NCI-H460 (cell line): ENCODE results near the gene DERL2. TPM values are rescaled to one million over a fixed set of nuclear protein-coding genes. Genes with fewer than 3 reads are reported as not detected.
A peak's percentile ranks its signal among the peaks of the same experiment; 100 is the strongest.

Experiments used
- DNase-seq: peaks from one replicate; pipeline ENCODE4 v3.0.0-alpha.2; 2016; ENCODE audit warnings: low read depth; ENCODE audit errors: extremely low read depth
- total RNA-seq: library from RNA; depleted of rRNA; stranded (reverse); fragments of >200 nt; shearing (Covaris generic); gene quantifications from 2 replicates; pipeline ENCODE4 v1.2.3, GENCODE V29; 2014

Gene DERL2
- total RNA-seq, 1 experiment from 2014 or later, result 60.3 TPM

DNA sequence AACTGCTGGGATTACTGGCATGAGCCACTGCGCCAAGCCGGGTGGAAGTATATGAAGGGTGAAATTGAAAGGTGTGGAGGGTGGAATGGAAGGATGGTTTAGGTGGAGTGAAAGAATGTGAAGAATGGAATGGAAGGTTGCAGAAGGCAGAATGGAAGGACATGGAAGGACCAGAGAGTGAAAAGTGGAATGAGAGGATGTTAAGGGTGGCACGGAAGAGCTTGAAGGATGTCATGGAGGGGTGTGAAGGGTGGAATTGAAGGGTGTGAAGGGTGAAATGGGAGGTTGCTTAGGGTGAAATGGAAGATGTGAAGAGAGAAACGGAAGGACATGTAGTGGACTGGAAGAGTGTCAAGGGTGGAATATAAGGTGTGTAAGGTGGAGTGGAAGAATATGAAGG, 16.6 kb upstream of the DERL2 start:
- no peak for DNase-seq

DNA sequence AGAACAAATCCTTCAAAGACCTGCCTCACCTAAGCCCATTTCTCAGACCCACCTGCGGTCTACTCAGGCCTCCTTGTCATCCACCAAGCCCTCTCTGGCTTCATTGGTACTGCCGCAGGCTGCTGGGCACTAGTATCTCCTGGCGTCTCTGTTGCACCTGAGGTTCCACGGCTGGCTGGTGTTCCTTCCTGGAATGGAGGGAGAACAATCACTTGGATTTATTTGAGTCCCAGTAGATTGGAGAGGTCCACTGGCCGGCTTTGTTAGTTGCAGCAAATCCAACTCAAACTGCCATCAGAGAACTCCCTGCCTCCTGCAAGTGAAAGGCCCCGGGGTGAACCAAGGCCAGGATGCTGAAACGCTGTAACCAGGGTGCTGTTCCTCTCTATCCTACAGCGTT, 15.7 kb upstream of the DERL2 start:
- no peak for DNase-seq

DNA sequence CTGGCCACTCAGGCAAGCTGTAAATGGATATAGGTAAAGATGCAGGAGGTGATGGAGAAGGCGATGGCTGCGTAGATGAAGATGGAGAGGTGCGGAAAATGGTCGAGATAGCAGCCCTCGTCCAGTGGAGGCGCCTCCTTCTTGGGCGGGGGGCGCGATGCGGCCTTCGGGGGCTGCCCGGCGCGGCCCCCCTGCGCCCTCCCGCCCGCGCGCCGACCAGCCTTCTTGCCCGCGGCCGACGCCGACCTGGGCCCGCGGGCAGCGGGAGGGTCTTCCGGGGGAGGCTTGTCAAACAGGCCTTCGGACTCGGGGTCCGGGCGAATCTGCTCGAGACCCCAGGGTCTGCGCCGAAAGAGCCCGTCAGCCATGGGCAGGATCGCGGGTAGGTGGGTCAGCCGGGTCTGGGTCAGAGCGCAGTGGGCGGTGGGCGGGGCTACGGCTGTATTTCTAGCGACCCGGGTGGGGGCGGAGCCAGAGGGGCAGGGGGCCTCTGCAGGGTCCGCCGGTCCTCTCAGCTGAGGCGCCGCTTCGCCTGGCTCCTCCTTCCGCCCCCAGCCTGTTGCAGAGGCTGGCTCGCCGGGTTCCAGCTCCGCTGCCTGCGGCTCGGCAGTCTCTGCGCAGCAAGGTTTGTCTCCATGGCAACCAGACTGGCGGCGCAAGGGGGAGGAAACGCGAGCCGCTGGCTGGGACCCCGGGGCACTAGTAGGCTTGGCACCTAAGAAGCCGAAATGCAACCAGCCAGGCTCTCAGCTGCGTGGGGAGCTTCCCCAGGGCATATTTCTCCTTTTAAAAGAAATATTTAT, 14.8 kb upstream of the DERL2 start:
- DNase-seq, result peak; percentile 25

DNA sequence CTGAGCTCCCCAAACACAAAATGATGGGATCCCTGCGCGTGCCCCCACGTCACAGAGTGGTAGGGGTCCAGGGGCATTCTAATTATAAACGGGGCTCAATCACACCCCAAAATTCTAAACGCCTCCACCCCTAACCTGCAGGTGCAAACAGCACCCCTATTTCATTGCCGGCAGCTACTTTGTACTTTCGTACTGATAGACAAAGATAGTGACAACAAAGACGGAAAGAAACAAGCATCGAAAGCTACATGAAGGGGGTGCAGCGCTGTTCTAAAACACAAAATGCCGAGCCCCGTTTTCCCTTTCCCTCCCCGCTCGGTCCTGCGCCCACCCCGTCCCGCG, 14.2 kb upstream of the DERL2 start:
- DNase-seq, result no peak

DNA sequence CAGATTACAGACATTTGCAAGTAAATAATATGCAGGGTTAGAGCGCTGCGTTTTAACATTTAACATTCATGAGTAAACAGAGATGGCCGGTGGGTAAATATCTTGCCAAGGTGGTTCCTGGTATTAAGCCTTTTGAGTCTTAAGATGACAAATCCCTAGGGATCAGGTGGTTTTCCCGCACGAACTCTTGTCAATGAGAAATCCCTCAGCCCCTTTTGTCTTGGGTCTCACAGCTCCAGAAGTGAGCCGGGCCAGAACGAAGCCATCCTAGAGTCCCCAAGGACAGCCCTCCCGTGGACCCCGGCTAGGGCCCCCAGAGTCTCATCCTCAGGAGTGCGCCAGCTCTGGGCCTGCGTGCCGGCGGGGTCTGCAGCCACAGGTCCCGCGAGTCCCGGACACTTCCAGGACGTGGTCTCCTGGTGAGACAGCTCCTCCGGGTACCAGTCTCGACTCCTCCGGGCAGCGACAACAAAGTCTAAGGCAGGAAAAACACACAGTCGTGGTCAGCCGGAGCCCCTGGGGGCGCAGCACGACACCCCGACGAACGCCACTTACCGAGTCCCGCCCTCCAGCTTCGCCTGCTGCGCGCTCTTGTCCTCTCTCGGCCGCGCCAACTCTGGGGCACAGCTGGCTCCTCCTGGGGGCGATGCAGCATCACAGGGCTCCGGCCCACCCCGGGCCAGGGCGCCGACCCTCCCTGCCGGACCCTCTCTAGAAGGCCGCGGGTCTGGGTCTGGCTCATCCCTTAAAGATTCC, 13.7 kb upstream of the DERL2 start:
- no peak for DNase-seq

DNA sequence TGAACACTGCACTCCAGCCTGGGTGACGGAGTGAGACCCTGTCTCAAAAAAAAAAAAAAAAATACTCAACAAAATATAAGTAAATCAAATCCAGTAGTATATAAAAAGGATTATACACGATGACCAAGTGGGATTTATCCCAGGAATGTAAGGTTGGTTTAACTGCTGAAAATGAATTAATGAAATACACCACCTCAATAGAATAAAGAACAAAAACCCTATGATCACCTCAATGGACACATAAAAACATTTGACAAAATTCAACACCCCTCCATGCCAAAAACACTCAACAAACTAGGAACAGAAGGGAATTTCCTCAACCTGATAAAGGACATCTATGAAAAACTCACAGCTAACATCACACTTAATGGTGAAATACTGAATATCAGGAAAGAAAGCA, 7.0 kb upstream of the DERL2 start:
- DNase-seq, result no peak

DNA sequence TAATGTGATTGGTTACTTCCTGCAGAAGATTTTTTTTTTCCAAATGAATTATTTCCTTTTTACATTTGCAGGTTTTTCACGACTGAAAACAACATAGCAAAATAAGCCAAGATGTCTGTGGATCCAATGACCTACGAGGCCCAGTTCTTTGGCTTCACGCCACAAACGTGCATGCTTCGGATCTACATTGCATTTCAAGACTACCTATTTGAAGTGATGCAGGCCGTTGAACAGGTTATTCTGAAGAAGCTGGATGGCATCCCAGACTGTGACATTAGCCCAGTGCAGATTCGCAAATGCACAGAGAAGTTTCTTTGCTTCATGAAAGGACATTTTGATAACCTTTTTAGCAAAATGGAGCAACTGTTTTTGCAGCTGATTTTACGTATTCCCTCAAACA, 2.8 kb upstream of the DERL2 start:
- no peak for DNase-seq

DNA sequence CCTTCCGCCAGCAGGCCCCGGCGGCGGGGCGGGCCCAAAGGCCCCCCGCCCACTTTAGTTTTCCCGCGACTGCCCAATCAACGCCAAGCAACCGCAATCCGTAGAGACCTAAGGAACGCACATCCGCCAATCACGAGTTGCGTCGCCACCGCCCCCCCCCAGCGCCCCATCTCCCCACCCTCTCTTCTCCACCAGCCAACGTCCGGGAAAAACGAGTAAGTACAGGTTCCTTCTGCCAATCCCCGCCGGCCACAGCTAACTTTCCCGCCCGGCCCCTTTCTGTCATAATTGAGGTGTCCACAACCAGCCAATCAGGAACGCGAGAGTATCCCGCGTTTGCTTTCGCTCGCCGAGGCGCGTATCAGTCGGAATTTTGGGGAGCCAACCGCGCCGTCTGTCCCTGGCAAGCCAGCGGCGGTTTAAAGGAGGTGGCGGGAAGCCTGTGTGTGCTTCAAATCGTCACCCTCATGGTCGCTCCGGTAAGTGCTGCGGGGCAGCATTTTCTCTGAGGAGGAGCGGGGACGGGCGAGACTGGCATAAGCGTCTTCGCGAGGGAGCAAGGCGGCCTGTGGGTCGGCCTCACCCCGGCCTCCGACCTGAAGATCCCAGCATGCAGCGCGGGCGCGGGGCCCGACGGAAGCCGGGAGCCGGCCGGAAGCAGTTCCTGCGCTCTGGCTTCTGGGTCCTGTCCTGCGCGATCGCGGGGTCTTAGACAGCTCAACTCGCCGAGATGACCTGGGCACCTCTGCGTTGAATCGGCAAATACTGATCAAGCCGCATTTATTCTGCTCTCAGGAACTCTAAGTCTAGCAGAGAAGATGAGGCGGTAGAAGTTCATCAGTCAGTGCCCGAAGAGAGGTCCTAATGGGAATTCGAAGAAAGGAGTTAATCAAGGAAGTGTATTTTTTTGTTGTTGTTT, 487 bp upstream of the DERL2 start, which contains the start of gene MIS12:
Gene MIS12 (plus strand): TSS at position 361 of the 919 bp plus-strand sequence. CDS start 2,297 bp downstream, outside the sequence.
- peak; percentile 100 for DNase-seq

DNA sequence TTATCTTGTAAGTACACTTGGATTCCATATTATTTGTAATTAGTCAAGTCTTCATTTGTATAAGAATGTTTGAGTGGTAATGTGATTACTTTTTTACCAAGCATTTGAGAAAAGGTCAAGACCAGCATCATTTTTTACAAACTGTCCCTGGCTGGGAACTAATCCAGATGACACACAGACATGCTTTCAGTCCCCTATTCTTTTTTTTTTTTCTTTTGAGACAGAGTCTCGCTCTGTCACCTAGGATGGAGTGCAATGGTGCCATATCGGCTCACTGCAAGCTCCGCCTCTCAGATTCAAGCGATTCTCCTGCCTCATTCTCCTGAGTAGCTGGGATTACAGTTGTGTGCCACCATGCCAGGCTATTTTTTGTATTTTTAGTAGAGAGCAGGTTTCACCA, 4.5 kb downstream of the DERL2 start:
- no peak for DNase-seq

DNA sequence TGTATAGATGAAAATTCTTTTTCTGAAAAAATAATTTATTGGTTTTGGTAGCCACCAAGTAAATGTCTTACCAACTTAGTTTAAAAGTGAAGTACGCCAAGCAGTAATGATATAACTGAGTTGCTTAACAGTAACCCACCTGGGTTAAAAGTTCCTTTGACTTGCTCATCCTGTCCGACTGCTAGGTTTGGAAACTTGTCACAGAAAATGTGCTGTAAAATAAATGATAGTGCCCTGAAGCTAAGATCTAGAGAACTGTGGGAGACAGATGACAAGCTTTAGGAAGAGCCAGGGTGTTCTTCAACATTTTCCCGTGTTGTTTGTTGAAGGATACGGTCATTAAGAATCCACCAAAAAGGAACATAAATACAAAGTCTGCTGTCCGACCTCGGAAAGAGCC, 5.0 kb downstream of the DERL2 start:
- no peak for DNase-seq

DNA sequence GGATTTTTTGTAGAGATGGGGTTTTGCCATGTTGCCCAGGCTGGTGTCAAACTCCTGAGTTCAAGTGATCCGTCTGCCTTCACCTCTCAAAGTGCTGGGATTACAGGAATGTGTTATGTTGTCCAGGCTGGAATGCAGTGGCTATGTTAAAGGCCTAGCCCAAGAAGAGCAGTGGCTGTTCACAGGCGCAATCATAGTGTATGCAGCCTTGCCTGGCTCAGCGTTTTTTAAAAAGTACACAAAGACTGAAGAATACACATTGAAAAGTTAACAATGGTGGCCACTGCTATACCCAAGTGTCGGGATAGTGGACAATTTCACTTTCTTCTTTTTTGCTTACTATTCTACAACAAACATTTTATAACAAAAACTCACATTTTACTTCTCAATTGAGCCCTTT, 7.0 kb downstream of the DERL2 start:
- DNase-seq, result no peak

DNA sequence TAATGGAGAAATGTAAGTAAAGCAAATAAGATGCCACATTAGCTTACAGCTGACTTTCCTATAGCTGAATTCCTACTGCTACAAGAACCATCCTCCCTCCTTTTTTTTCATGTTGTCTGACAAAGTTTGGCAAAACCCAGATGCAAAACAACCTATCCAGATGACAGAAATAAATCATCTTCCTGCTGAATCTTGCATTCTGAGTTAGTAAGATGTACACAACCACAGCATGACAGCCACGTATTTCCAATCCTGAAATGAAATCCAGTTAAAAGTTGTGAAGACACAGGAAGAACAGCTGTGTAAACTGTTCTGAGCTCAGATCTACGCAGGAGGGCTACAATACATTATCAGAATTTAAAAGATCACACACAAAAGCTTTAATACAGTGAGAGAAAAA, 12.1 kb downstream of the DERL2 start:
- DNase-seq, result no peak

DNA sequence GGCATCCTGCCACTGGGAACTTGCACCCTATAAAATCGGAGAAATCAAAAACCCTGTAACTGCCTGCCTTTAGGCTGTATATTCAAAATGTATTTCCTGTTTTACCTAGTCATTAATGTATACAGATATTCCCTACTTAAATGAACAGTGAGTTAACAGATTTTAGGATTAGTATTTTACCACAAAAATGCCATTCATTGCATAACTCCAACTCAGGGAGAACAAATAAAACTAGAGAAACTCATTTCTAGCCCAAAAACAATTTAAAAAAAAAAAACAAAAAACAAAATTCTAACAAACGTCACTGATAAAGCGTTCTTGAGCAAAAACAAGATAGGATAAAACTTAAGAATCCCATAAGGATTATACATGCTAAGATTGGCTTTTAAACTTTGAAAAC, 13.5 kb downstream of the DERL2 start:
- DNase-seq, result no peak

DNA sequence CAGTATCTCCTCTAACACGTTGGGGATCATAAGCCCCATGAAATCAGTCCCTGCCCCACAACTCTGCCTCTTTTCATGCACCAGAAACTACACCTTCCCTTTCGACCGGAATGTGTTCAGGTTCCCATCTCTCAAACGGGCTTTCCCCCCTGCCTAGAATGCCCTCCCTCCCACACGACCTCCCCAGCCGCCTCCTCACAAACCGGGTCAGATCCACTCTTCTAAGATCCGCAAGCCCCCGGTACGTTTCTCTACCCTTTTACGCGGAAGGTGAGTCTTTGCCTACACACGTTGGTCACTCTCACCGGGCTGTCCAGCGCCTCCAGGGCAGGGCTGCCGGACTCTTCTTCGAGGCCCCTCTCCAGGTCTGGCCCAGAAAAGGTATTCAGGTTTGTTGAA, 17.9 kb downstream of the DERL2 start:
- no peak for DNase-seq

DNA sequence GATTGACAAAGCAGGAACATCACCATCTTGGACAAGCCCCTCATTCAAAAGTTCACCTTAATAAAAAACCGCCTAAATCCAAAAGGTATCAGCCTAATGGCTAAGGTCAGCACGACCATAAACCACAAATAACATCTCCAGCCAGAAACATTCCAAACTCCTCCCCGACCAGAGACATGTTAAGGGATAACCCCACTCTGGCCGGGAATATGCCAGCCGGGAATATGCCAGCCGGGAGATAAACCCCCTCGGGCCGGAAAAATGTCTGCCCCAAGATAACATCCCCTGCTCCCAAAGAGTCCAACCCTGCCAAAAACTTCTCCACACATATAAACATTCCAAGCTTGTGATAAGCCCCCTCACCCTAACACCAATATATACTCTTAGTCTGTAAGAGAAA, 18.6 kb downstream of the DERL2 start:
- no peak for DNase-seq

DNA sequence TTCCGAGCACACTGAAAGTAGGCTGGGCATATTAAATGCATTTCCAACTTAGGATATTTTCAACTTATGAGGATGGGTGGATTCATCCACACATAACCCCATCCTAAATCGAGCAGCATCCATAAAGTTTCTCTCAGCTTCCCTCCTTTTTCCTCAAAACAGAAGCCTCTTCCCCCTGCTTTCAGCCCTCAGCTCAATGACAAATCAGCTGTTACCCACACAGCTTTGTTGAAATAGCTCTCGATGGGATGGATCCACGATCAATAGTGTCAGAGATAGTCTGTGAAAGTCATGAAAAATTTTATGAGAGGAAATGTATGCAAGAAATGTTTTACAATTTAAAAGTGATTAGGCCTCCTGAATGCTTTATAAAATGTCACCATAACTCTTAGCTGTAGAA, 19.7 kb downstream of the DERL2 start:
- no peak for DNase-seq

DNA sequence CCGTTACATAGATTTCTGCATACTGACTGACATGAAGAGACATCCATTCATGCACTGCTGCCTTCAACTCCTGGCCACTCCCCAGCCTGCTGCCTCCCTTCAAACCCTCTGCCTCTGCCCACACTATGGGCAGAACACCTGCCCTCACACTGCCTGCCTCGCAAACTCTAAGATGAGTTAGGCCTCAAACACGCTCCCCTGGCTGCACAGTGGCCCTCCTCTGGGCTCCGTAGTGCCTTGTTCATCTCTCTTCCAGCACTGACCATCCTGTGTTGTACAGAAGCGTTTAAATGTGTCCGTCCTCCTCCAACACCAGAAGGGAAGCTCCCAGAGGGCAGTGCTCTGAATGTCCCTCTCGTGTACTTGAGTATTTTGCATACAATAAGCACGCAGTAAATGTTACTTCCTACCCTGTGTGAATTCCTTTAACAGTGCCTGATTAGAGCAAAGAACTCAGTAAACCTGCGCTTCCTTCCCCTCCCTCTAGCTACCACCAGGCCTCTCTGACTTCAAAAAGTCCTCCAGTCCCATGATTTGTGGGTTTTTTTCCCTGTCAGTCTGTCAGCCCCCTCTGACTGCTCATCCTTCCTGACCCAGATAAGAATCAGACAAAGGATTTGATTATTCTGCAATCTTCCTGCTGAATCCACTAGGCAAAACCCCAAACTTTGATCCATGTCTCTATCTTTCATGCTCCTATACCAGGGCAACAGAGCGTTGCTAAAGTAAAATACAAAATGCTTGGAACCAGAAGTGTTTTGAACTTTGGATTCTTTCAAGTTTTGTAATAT, 21.1 kb downstream of the DERL2 start:
- no peak for DNase-seq

DNA sequence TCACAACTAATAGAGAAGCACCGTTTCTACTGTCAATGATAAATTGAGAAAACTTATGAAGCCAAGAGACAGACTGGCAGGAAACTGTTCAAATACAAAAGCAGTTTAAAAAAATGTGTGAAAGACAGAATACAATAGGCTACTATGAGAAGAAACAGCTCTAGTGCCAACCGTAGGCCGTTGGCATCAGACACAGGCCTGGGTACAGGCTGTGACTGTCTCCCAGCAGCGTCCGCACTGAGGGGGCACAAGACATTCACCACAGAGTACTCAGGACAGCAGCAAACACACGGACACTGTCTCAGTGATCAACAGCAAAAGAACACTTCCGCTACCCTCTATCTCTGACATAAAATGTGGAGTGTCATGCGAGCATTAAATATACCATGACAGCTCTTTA, 39.2 kb downstream of the DERL2 start:
- DNase-seq, result no peak

DNA sequence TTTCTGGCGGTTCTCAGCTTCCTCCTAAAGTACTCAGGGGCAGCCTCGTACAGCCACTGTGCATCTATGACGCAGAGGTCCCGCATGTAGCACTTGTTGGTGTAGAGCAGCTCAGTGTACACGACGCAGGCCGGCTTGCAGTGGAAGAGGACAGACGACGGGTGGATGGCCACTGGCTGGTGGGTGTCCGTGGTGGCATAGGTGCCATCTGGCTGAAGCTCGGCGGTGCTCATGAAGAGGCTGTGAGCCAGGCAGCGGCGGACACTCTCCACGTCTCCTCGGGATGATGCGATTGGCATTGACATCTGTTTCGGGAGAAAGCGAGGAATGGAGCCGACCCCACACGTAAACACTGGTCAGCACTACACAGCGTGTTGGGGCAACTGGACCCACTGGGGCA, 41.8 kb downstream of the DERL2 start:
- DNase-seq, result no peak

DNA sequence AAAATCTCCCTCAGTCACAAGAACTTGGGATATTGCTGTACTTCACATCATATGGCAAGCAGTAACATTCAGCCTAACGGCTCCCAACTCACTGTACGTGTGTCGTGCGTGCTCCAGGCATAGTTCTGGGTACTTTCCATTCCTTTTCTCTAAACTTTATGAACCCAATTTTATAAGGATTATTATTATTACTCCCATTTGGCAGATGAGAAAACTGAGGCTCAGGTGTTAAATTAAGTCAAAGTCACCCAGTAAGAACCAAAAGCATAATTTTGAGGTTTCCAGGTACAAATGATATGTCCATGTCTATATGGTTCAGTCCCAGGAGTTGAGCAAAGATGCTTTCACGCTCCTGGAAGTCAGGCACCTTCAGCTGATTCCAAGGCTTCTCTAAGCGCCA, 42.2 kb downstream of the DERL2 start:
- no peak for DNase-seq

DNA sequence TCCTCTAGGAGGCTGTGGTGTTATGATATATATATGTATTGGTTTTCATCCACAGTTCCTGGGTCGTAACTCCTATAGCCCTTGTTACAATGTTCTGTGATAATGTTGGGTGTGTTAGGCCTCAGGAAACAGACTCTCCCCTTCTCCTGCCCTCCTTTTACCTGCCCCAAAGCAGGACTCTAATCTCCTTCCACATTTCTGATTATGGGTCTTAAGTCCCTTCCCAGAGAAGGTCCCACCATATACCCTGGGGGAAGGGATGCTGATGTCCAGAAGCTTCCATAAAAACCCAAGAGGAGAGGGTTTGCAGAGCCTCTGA, 46.6 kb downstream of the DERL2 start:
- no peak for DNase-seq
